Neural progenitor cell (in vitro differentiated cells): ENCODE results near the gene GPR12. TPM values are rescaled to one million over a fixed set of nuclear protein-coding genes. Genes with fewer than 3 reads are reported as not detected.

Experiments used
- DNase-seq: peaks from one replicate; pipeline ENCODE4 v3.0.0-alpha.2; 2016; ENCODE audit warnings: low spot score
- H2AFZ ChIP-seq: fragments of 200-600 bp; sonication (generic); replicated peaks from 2 replicates; pipeline ENCODE4 v1.6.1; 2016; ENCODE audit warnings: antibody characterized with exemption
- H3F3A ChIP-seq: fragments of 200-600 bp; sonication (generic); 2 replicates; pipeline ENCODE4 v1.6.1; 2016; ENCODE audit warnings: antibody characterized with exemption, low read depth
- H3K27ac ChIP-seq: fragments of 200-600 bp; sonication (generic); 2 replicates; pipeline ENCODE4 v1.5.1; 2016; ENCODE audit warnings: mild to moderate bottlenecking
- H3K27me3 ChIP-seq: fragments of 200-600 bp; sonication (generic); 2 replicates; pipeline ENCODE4 v1.6.1; 2016; ENCODE audit warnings: mild to moderate bottlenecking, moderate library complexity
- H3K36me3 ChIP-seq: fragments of 200-600 bp; sonication (generic); 2 replicates; pipeline ENCODE4 v1.5.1; 2016
- H3K4me1 ChIP-seq: fragments of 200-600 bp; sonication (generic); 2 replicates; pipeline ENCODE4 v1.6.1; 2016; ENCODE audit warnings: mixed run types
- H3K4me2 ChIP-seq: fragments of 200-600 bp; sonication (generic); 2 replicates; pipeline ENCODE4 v1.6.1; 2016
- H3K4me3 ChIP-seq: fragments of 200-600 bp; sonication (generic); 2 replicates; pipeline ENCODE4 v1.5.1; 2016
- H3K79me2 ChIP-seq: fragments of 200-600 bp; sonication (generic); 2 replicates; pipeline ENCODE4 v1.6.1; 2016; ENCODE audit warnings: low read depth
- H3K9ac ChIP-seq: fragments of 200-600 bp; sonication (generic); 2 replicates; pipeline ENCODE4 v1.6.1; 2016
- H3K9me3 ChIP-seq: fragments of 200-600 bp; sonication (generic); 2 replicates; pipeline ENCODE4 v1.5.1; 2016; ENCODE audit warnings: low read depth
- H4K20me1 ChIP-seq: fragments of 200-600 bp; sonication (generic); 2 replicates; pipeline ENCODE4 v1.6.1; 2016; ENCODE audit warnings: low read depth
- H3K27ac Mint-ChIP-seq: 3 replicates; pipeline ENCODE4 v1.8.0; 2021; ENCODE audit warnings: mixed read lengths
- H3K27me3 Mint-ChIP-seq: 2 replicates; pipeline ENCODE4 v1.8.0; 2022; ENCODE audit warnings: low read depth, mild to moderate bottlenecking, inconsistent platforms, moderate library complexity, mixed read lengths; ENCODE audit not compliant: insufficient read depth
- H3K36me3 Mint-ChIP-seq: 3 replicates; pipeline ENCODE4 v1.8.0; 2021; ENCODE audit warnings: mixed read lengths
- H3K4me1 Mint-ChIP-seq: 3 replicates; pipeline ENCODE4 v1.8.0; 2021; ENCODE audit warnings: mixed read lengths
- H3K4me3 Mint-ChIP-seq: 3 replicates; pipeline ENCODE4 v1.8.0; 2021; ENCODE audit warnings: mild to moderate bottlenecking, moderate library complexity, mixed read lengths
- H3K9me3 Mint-ChIP-seq: 3 replicates; pipeline ENCODE4 v1.8.0; 2020; ENCODE audit warnings: mixed read lengths
- CTCF ChIP-seq: fragments of 200-600 bp; sonication (generic); IDR thresholded peaks from 2 replicates; pipeline ENCODE4 v1.5.1; 2017; ENCODE audit warnings: antibody characterized with exemption, mild to moderate bottlenecking
- EZH2 ChIP-seq: fragments of 200-600 bp; sonication (generic); IDR thresholded peaks from 2 replicates; pipeline ENCODE4 v1.6.1; 2017; ENCODE audit warnings: antibody characterized with exemption, mild to moderate bottlenecking, moderate library complexity
- EZH2phosphoT487 ChIP-seq: fragments of 200-600 bp; sonication (generic); IDR thresholded peaks from 2 replicates; pipeline ENCODE4 v1.6.1; 2017; ENCODE audit warnings: antibody characterized with exemption
- total RNA-seq: library from RNA; depleted of rRNA; stranded (reverse); fragments of >200 nt; gene quantifications from 2 replicates; pipeline ENCODE4 v1.2.3, GENCODE V29; 2015; ENCODE audit warnings: low replicate concordance

Gene GPR12
- total RNA-seq, 1 donor from 2014 or later, result not detected

GRCh38 chr13:26787961-26788360 is 27.4 kb upstream of the GPR12 start:
- Histone ChIP-seq H2AFZ (no peak overlapping the region), H3K9me3 (no peaks in the 10 kb centered on the region), H3K79me2 (no peaks in the 10 kb centered on the region), H3K36me3 (no peaks in the 10 kb centered on the region), H3K27ac (no peak overlapping the region), H3K27me3 (peaks cover 4% of the 10 kb centered on the region), H3K4me3 (no peak overlapping the region), H3K4me1 (peaks cover 9% of the 10 kb centered on the region), H3F3A (no peaks in the 10 kb centered on the region), H3K4me2 (no peak overlapping the region), H3K9ac (no peak overlapping the region), H4K20me1 (no peaks in the 10 kb centered on the region)
- H3K27me3 Mint-ChIP-seq, result peaks cover 14% of the 10 kb centered on the region
- H3K27ac Mint-ChIP-seq, result no peak overlapping the region
- H3K4me1 Mint-ChIP-seq, result peaks cover 6% of the 10 kb centered on the region
- no peaks in the 10 kb centered on the region for H3K36me3 Mint-ChIP-seq
- no peak overlapping the region for H3K4me3 Mint-ChIP-seq
- H3K9me3 Mint-ChIP-seq, result peaks cover 3% of the 10 kb centered on the region
- no peak for DNase-seq
- TF ChIP-seq CTCF, result no peak

- Mint-ChIP-seq H3K27me3 (peaks cover 14% of the 10 kb centered on the region), H3K27ac (no peak overlapping the region), H3K4me3 (no peak overlapping the region), H3K4me1 (peaks cover 6% of the 10 kb centered on the region), H3K36me3 (no peaks in the 10 kb centered on the region), H3K9me3 (peaks cover 3% of the 10 kb centered on the region)
- Histone ChIP-seq H3K4me2 (no peak overlapping the region), H3K4me1 (peaks cover 9% of the 10 kb centered on the region), H3K4me3 (no peak overlapping the region), H3K9me3 (peaks cover 3% of the 10 kb centered on the region), H3K27ac (no peak overlapping the region), H3F3A (no peaks in the 10 kb centered on the region), H3K27me3 (peaks cover 4% of the 10 kb centered on the region), H2AFZ (no peak overlapping the region), H4K20me1 (no peaks in the 10 kb centered on the region), H3K79me2 (no peaks in the 10 kb centered on the region), H3K9ac (no peak overlapping the region), H3K36me3 (no peaks in the 10 kb centered on the region)
- TF ChIP-seq CTCF, result no peak
- no peak for TF ChIP-seq EZH2phosphoT487
- TF ChIP-seq EZH2, result no peak
- no peak for DNase-seq
Measured at GRCh38 chr13:26786651-26787295, 26.2 kb upstream of the GPR12 start.

- no peaks in the 10 kb centered on the region for H3K79me2 ChIP-seq
- H4K20me1 ChIP-seq, result no peaks in the 10 kb centered on the region
- peak overlapping the region; percentile 74 for H3K4me2 ChIP-seq
- no peak overlapping the region for H3K27ac ChIP-seq
- Mint-ChIP-seq H3K27ac (no peak overlapping the region), H3K4me3 (peak overlapping the region; percentile 35), H3K27me3 (peaks cover 14% of the 10 kb centered on the region), H3K4me1 (peaks cover 6% of the 10 kb centered on the region), H3K9me3 (peaks cover 3% of the 10 kb centered on the region), H3K36me3 (no peaks in the 10 kb centered on the region)
- H3K9me3 ChIP-seq, result peaks cover 3% of the 10 kb centered on the region
- H3K4me3 ChIP-seq, result peak overlapping the region; percentile 44
- DNase-seq, result peak; percentile 30
- peak overlapping the region; percentile 97 for H2AFZ ChIP-seq
- no peak overlapping the region for H3K9ac ChIP-seq
- H3K36me3 ChIP-seq, result no peaks in the 10 kb centered on the region
- no peaks in the 10 kb centered on the region for H3F3A ChIP-seq
- TF ChIP-seq EZH2 (no peak), CTCF (no peak), EZH2phosphoT487 (no peak)
- H3K4me1 ChIP-seq, result peaks cover 9% of the 10 kb centered on the region
- peaks cover 4% of the 10 kb centered on the region for H3K27me3 ChIP-seq
Measured at GRCh38 chr13:26785838-26786630, 25.4 kb upstream of the GPR12 start.
